ENCODE measurements around the gene FIBCD1.

FIBCD1 gene

GRCh38 chr9:130927338-130927737 lies 11.7 kb downstream of the FIBCD1 start:
- DNase-seq = no peak
- intact Hi-C loops (cut with DNase I) = no loop called here

- intact Hi-C loops (cut with DNase I) = no loop called here
- no peak for DNase-seq
These were observed 13.9 kb downstream of the FIBCD1 start for GRCh38 chr9:130925050-130925678.

GRCh38 chr9:130924448-130924788 lies 14.6 kb downstream of the FIBCD1 start:
- DNase-seq = no peak
- intact Hi-C loops (cut with DNase I) = no loop called here

- intact Hi-C loops (cut with DNase I) = no loop called here
- DNase-seq = no peak
These were observed 15.2 kb downstream of the FIBCD1 start for GRCh38 chr9:130923611-130924447.

- DNase-seq = no peak
- intact Hi-C loops (cut with DNase I) = no loop called here
These were observed 16.0 kb downstream of the FIBCD1 start for GRCh38 chr9:130922893-130923610.

GRCh38 chr9:130921989-130922892 lies 16.8 kb downstream of the FIBCD1 start:
- intact Hi-C loops (cut with DNase I) = no loop called here

GRCh38 chr9:130921300-130921988 lies 17.6 kb downstream of the FIBCD1 start:
- no peak for DNase-seq
- intact Hi-C loops (cut with DNase I) = no loop called here

More at GRCh38 chr9:130921989-130922892, 16.8 kb downstream of the FIBCD1 start:
- DNase-seq = no peak

- intact Hi-C loops (cut with DNase I) = no loop called here
- no peak for DNase-seq
These were observed 18.2 kb downstream of the FIBCD1 start for GRCh38 chr9:130920762-130921299.

- no peak for DNase-seq
- intact Hi-C loops (cut with DNase I) = no loop called here
These were observed 18.8 kb downstream of the FIBCD1 start for GRCh38 chr9:130920233-130920632.

GRCh38 chr9:130919559-130920145 lies 19.4 kb downstream of the FIBCD1 start:
- no peak for DNase-seq
- intact Hi-C loops (cut with DNase I) = no loop called here

- DNase-seq = peak in 8 of 10 donors; percentile 35 to 91 (median 52)
These were observed 20.1 kb downstream of the FIBCD1 start for GRCh38 chr9:130918826-130919558.

GRCh38 chr9:130918101-130918825 lies 20.8 kb downstream of the FIBCD1 start:
- no peak for DNase-seq
- intact Hi-C loops (cut with DNase I) = no loop called here

More at GRCh38 chr9:130918826-130919558, 20.1 kb downstream of the FIBCD1 start:
- intact Hi-C loops (cut with DNase I) = no loop called here

GRCh38 chr9:130917168-130917960 lies 21.7 kb downstream of the FIBCD1 start:
- no peak for DNase-seq
- intact Hi-C loops (cut with DNase I) = no loop called here

GRCh38 chr9:130915096-130915447 lies 24.0 kb downstream of the FIBCD1 start:
- DNase-seq = no peak
- intact Hi-C loops (cut with DNase I) = no loop called here

- intact Hi-C loops (cut with DNase I) = no loop called here
- DNase-seq = no peak
These were observed 24.5 kb downstream of the FIBCD1 start for GRCh38 chr9:130914417-130915095.

GRCh38 chr9:130913599-130914416 lies 25.2 kb downstream of the FIBCD1 start:
- no peak for DNase-seq
- intact Hi-C loops (cut with DNase I) = no loop called here

All from posterior cingulate gyrus (tissue), 11 donors.